Measurements from ENCODE around the gene CCM2L. TPM values are rescaled to one million over a fixed set of nuclear protein-coding genes. Genes with fewer than 3 reads are reported as not detected.

Gene CCM2L
- total RNA-seq, 2 experiments from 2014 or later = 1.4 TPM; not detected in 1

GRCh38 chr20:32024683-32025295, 14.6 kb downstream of the CCM2L start:
- no TSS peak for BruUV-seq (replicated peaks)
- TF ChIP-seq EZH2phosphoT487 (IDR thresholded peaks at IDR 0.05; ENCODE audit: borderline replicate concordance, low read depth, low read length) (no peak), CTCF (conservative IDR thresholded peaks at IDR 0.05; ENCODE audit: low read length) (no peak)
- H3K27ac ChIP-seq (ENCODE audit: low read depth, low read length, poor library complexity, severe bottlenecking) = no peak overlapping the region
- H2AFZ ChIP-seq (ENCODE audit: low read length) = no peak overlapping the region
- no peaks in the 10 kb centered on the region for H3K79me2 ChIP-seq (ENCODE audit: insufficient read depth, low read depth, low read length)
- no peaks in the 10 kb centered on the region for H3K36me3 ChIP-seq (ENCODE audit: insufficient read depth, low read length)
- no peak overlapping the region for H3K4me3 ChIP-seq (ENCODE audit: low read depth, low read length, poor library complexity, severe bottlenecking)
- intact Hi-C loops (cut with micrococcal nuclease; ENCODE audit: unreplicated experiment) = no loop called here
- no peaks in the 10 kb centered on the region for H4K20me1 ChIP-seq (ENCODE audit: insufficient read depth, low read length)
- POLR2A ChIA-PET = no interaction called here
- H3K9me3 ChIP-seq (ENCODE audit: low read length) = no peaks in the 10 kb centered on the region
- H3K4me1 ChIP-seq (ENCODE audit: insufficient read depth, low read length, poor library complexity, severe bottlenecking) = peaks cover under 1% of the 10 kb centered on the region
- CTCF ChIA-PET (ENCODE audit: unreplicated experiment) = interaction anchor here (0.5 kb wide), 1 partner anchor 16 kb away, joined by 4 read pairs; no protein-coding TSS in a partner anchor
- H3K4me2 ChIP-seq (ENCODE audit: low read length) = no peak overlapping the region
- DNase-seq (ENCODE audit: low spot score) = no peak
- H3K9me2 ChIP-seq (ENCODE audit: insufficient read depth, low read length) = no peaks in the 10 kb centered on the region

- Histone ChIP-seq H3K9me3 (ENCODE audit: low read length) (no peaks in the 10 kb centered on the region), H2AFZ (ENCODE audit: low read length) (no peak overlapping the region), H3K4me1 (ENCODE audit: insufficient read depth, low read length, poor library complexity, severe bottlenecking) (no peaks in the 10 kb centered on the region), H3K9me2 (ENCODE audit: insufficient read depth, low read length) (no peaks in the 10 kb centered on the region), H4K20me1 (ENCODE audit: insufficient read depth, low read length) (no peaks in the 10 kb centered on the region), H3K27ac (ENCODE audit: low read depth, low read length, poor library complexity, severe bottlenecking) (no peak overlapping the region), H3K4me3 (ENCODE audit: low read depth, low read length, poor library complexity, severe bottlenecking) (no peak overlapping the region), H3K4me2 (ENCODE audit: low read length) (no peak overlapping the region), H3K79me2 (ENCODE audit: insufficient read depth, low read depth, low read length) (no peaks in the 10 kb centered on the region), H3K36me3 (ENCODE audit: insufficient read depth, low read length) (no peaks in the 10 kb centered on the region)
- TF ChIP-seq CTCF (conservative IDR thresholded peaks at IDR 0.05; ENCODE audit: low read length) = no peak
- no peak for TF ChIP-seq EZH2phosphoT487 (IDR thresholded peaks at IDR 0.05; ENCODE audit: borderline replicate concordance, low read depth, low read length)
- intact Hi-C loops (cut with micrococcal nuclease; ENCODE audit: unreplicated experiment) = no loop called here
- ChIA-PET CTCF (ENCODE audit: unreplicated experiment) (interaction anchor here (0.6 kb wide), 1 partner anchor 457 kb away, joined by 6 read pairs; no protein-coding TSS in a partner anchor), POLR2A (no interaction called here)
- no TSS peak for BruUV-seq (replicated peaks)
- no peak for DNase-seq (ENCODE audit: low spot score)
Observed at GRCh38 chr20:32027643-32028042, 17.4 kb downstream of the CCM2L start.

- H3K4me3 ChIP-seq (ENCODE audit: low read depth, low read length, poor library complexity, severe bottlenecking) = no peak overlapping the region
- H2AFZ ChIP-seq (ENCODE audit: low read length) = no peak overlapping the region
- no peaks in the 10 kb centered on the region for H3K9me3 ChIP-seq (ENCODE audit: low read length)
- intact Hi-C loops (cut with micrococcal nuclease; ENCODE audit: unreplicated experiment) = no loop called here
- ChIA-PET CTCF (ENCODE audit: unreplicated experiment) (interaction anchor here (1.4 kb wide), 1 partner anchor 11 kb away, joined by 4 read pairs; no protein-coding TSS in a partner anchor), POLR2A (interaction anchor here (0.7 to 1.5 kb wide), 2 partner anchors 12 to 29 kb away, joined by 3 to 4 read pairs; no protein-coding TSS in a partner anchor)
- DNase-seq (ENCODE audit: low spot score) = no peak
- peaks cover 9% of the 10 kb centered on the region for H3K4me1 ChIP-seq (ENCODE audit: insufficient read depth, low read length, poor library complexity, severe bottlenecking)
- H3K9me2 ChIP-seq (ENCODE audit: insufficient read depth, low read length) = no peaks in the 10 kb centered on the region
- H3K4me2 ChIP-seq (ENCODE audit: low read length) = no peak overlapping the region
- BruUV-seq (replicated peaks) = no TSS peak
- H3K36me3 ChIP-seq (ENCODE audit: insufficient read depth, low read length) = no peaks in the 10 kb centered on the region
- H3K79me2 ChIP-seq (ENCODE audit: insufficient read depth, low read depth, low read length) = no peaks in the 10 kb centered on the region
- H4K20me1 ChIP-seq (ENCODE audit: insufficient read depth, low read length) = no peaks in the 10 kb centered on the region
- H3K27ac ChIP-seq (ENCODE audit: low read depth, low read length, poor library complexity, severe bottlenecking) = no peak overlapping the region
- TF ChIP-seq CTCF (conservative IDR thresholded peaks at IDR 0.05; ENCODE audit: low read length) = no peak
Observed at GRCh38 chr20:32028647-32029372, 18.6 kb downstream of the CCM2L start.

Data from OCI-LY7 (cell line).